Caco-2 (cell line): Measurements from ENCODE around the gene NAALADL2. TPM values are rescaled to one million over a fixed set of nuclear protein-coding genes. Genes with fewer than 3 reads are reported as not detected.

Experiments
- BruUV-seq: library from RNA; stranded (reverse); fragments of 400-500 nt; replicated peaks from 2 replicates; lab custom pipeline; 2021; lab: Mats Ljungman, UMichigan
- CTCF ChIA-PET: fragments of 300-600 bp; sonication (Branson Sonifier 250); formaldehyde crosslinking; loops from one replicate; lab custom pipeline; 2022; ENCODE audit warnings: antibody characterized with exemption; lab: Charles Lee
- POLR2A ChIA-PET: fragments of 300-600 bp; sonication (Branson Sonifier 250); formaldehyde crosslinking; loops from one replicate; lab custom pipeline; 2022; ENCODE audit warnings: antibody characterized with exemption; lab: Charles Lee
- DNase-seq, 2 experiments: peaks; one replicate each; pipeline versions ENCODE4 v3.0.0 to v3.0.0-alpha.2; 2020 to 2022
- H3K27me3 ChIP-seq: replicated peaks from 2 replicates; pipeline ENCODE4 v1.6.0; 2011; ENCODE audit warnings: low read length; ENCODE audit not compliant: control insufficient read depth, insufficient read depth
- H3K36me3 ChIP-seq: 2 replicates; pipeline ENCODE4 v1.5.1; 2011; ENCODE audit warnings: low read length; ENCODE audit not compliant: control insufficient read depth, insufficient read depth
- H3K4me1 ChIP-seq: fragments of 250-450 bp; sonication (Bioruptor Pico); 2 replicates; pipeline ENCODE4 v1.5.1; 2020; ENCODE audit warnings: mild to moderate bottlenecking
- H3K4me3 ChIP-seq: 2 replicates; pipeline ENCODE4 v1.5.1; 2011; ENCODE audit warnings: low read depth, mild to moderate bottlenecking, control low read depth, low read length
- H3K9me3 ChIP-seq: fragments of 250-450 bp; sonication (Bioruptor Pico); 2 replicates; pipeline ENCODE4 v1.5.1; 2020; ENCODE audit warnings: mild to moderate bottlenecking, moderate library complexity
- H3K27ac Mint-ChIP-seq: one replicate; pipeline ENCODE4 v1.8.0; 2022; ENCODE audit warnings: mixed read lengths; ENCODE audit not compliant: unreplicated experiment
- H3K27me3 Mint-ChIP-seq: one replicate; pipeline ENCODE4 v1.8.0; 2022; ENCODE audit warnings: mixed read lengths; ENCODE audit not compliant: insufficient read depth, unreplicated experiment
- H3K36me3 Mint-ChIP-seq: one replicate; pipeline ENCODE4 v1.8.0; 2022; ENCODE audit warnings: mild to moderate bottlenecking, mixed read lengths; ENCODE audit not compliant: insufficient read depth, unreplicated experiment
- H3K4me1 Mint-ChIP-seq: one replicate; pipeline ENCODE4 v1.8.0; 2022; ENCODE audit warnings: low read depth, mixed read lengths; ENCODE audit not compliant: unreplicated experiment
- H3K4me3 Mint-ChIP-seq: one replicate; pipeline ENCODE4 v1.8.0; 2022; ENCODE audit warnings: mild to moderate bottlenecking, moderate library complexity, mixed read lengths; ENCODE audit not compliant: unreplicated experiment
- H3K9me3 Mint-ChIP-seq: one replicate; pipeline ENCODE4 v1.8.0; 2022; ENCODE audit warnings: mixed read lengths; ENCODE audit not compliant: unreplicated experiment
- intact Hi-C: fragments of 100-400 bp; cut with micrococcal nuclease; formaldehyde crosslinking; loops from one replicate; pipeline ENCODE4 v1.10.0; 2022; ENCODE audit not compliant: unreplicated experiment
- total RNA-seq: library from RNA; stranded (reverse); gene quantifications from 2 replicates; pipeline ENCODE4 v1.2.3, GENCODE V29; 2022
- TF ChIP-seq, protein P1 (sequence below), 2 experiments: fragments of 200-600 bp in 1 of 2; IDR thresholded peaks; 1 replicate in 1 of 2; 2 replicates in 1 of 2; pipeline versions ENCODE4 v1.5.1 to v1.8.0; 2011 to 2022; ENCODE audit warnings: antibody characterized with exemption in 1 of 2, control low read depth in 1 of 2, inconsistent platforms in 1 of 2, low read depth in 1 of 2, low read length in 1 of 2, mild to moderate bottlenecking in 1 of 2, moderate library complexity in 1 of 2; ENCODE audit not compliant: insufficient read depth in 1 of 2, severe bottlenecking in 1 of 2, unreplicated experiment in 1 of 2

Gene NAALADL2
- total RNA-seq, 1 experiment from 2014 or later, result 4.4 TPM

DNA sequence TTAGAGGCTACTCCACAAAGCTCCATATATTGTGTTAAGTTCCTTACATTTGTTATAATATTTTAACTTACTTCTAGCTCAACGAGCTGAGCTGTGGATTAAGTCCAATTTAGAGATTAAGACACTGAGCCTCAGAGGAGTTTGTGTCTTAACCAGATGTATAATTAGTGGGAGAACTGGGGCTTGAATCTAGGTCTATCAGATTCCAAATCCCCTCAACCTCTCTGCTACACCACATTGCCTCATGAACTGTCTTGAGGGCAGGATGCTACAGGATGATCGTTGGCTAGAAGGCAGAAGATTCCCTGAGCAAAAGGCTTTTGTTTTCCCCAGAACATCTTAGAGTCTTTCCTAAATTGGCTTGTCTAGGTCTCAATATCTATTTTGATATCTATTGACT is 890.8 kb downstream of the NAALADL2 start:
- H3K9me3 ChIP-seq, result no peaks in the 10 kb centered on the region
- intact Hi-C loops, result no loop called here
- H3K4me1 Mint-ChIP-seq, result no peaks in the 10 kb centered on the region
- CTCF ChIA-PET, result no interaction called here
- no peak overlapping the region for H3K4me3 Mint-ChIP-seq
- no peak overlapping the region for H3K4me3 ChIP-seq
- no peaks in the 10 kb centered on the region for H3K4me1 ChIP-seq
- H3K27ac Mint-ChIP-seq, result no peak overlapping the region
- no TSS peak for BruUV-seq
- no peaks in the 10 kb centered on the region for H3K36me3 Mint-ChIP-seq
- DNase-seq, result no peak
- H3K36me3 ChIP-seq, result no peaks in the 10 kb centered on the region
- TF ChIP-seq, protein P1, sequence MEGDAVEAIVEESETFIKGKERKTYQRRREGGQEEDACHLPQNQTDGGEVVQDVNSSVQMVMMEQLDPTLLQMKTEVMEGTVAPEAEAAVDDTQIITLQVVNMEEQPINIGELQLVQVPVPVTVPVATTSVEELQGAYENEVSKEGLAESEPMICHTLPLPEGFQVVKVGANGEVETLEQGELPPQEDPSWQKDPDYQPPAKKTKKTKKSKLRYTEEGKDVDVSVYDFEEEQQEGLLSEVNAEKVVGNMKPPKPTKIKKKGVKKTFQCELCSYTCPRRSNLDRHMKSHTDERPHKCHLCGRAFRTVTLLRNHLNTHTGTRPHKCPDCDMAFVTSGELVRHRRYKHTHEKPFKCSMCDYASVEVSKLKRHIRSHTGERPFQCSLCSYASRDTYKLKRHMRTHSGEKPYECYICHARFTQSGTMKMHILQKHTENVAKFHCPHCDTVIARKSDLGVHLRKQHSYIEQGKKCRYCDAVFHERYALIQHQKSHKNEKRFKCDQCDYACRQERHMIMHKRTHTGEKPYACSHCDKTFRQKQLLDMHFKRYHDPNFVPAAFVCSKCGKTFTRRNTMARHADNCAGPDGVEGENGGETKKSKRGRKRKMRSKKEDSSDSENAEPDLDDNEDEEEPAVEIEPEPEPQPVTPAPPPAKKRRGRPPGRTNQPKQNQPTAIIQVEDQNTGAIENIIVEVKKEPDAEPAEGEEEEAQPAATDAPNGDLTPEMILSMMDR (IDR thresholded peaks at IDR 0.05; ENCODE audit: insufficient read depth in 1 of 2, low read depth in 1 of 2, low read length in 1 of 2, severe bottlenecking in 1 of 2, unreplicated experiment in 1 of 2), result no peak
- no peaks in the 10 kb centered on the region for H3K9me3 Mint-ChIP-seq
- POLR2A ChIA-PET, result no interaction called here
- no peaks in the 10 kb centered on the region for H3K27me3 Mint-ChIP-seq
- no peaks in the 10 kb centered on the region for H3K27me3 ChIP-seq

DNA sequence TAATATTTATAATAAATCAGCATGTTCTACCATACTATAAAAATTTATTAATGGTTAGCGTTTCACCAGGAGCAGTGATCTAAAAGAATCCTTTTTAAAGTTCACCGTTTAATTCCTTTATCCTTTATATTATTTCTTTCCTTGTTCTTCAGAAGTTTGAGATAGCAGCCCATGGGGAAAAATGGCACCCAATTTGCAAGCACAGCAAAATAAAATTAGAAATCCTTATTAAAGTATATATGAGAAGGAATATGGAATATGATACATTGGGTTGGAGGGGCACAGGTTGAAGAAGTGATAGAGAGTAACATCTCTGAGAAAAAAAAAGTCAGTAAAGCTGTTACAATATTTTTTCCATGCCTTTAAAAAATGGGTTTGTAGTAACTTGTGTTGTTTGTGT is 892.0 kb downstream of the NAALADL2 start:
- H3K27me3 ChIP-seq, result no peaks in the 10 kb centered on the region
- H3K27ac Mint-ChIP-seq, result no peak overlapping the region
- TF ChIP-seq, protein P1 (IDR thresholded peaks at IDR 0.05; ENCODE audit: insufficient read depth in 1 of 2, low read depth in 1 of 2, low read length in 1 of 2, severe bottlenecking in 1 of 2, unreplicated experiment in 1 of 2), result no peak
- POLR2A ChIA-PET, result no interaction called here
- no peaks in the 10 kb centered on the region for H3K4me1 Mint-ChIP-seq
- no peak for DNase-seq
- H3K36me3 Mint-ChIP-seq, result no peaks in the 10 kb centered on the region
- CTCF ChIA-PET, result no interaction called here
- no peaks in the 10 kb centered on the region for H3K36me3 ChIP-seq
- intact Hi-C loops, result no loop called here
- H3K27me3 Mint-ChIP-seq, result no peaks in the 10 kb centered on the region
- no peaks in the 10 kb centered on the region for H3K4me1 ChIP-seq
- H3K9me3 Mint-ChIP-seq, result no peaks in the 10 kb centered on the region
- H3K4me3 Mint-ChIP-seq, result no peak overlapping the region
- no peaks in the 10 kb centered on the region for H3K9me3 ChIP-seq
- no TSS peak for BruUV-seq
- no peak overlapping the region for H3K4me3 ChIP-seq

DNA sequence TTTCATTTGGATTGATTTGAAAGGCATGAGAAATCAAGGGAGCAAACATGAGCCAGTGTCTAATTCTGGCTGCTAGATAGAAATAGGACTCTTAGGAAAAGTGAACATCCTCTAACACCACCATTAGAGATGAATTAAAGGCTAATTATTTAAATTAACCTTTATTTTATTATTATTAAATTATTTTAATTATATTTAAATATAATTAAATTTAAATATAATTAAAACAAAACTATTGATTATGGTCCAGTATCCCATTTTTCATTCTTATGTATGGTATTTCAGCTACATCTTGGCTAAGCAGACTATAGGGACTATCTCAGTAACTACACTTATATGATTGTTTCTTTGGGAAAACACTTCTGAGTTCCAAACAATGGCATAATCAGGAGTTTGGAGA is 904.8 kb downstream of the NAALADL2 start:
- no peak overlapping the region for H3K4me3 ChIP-seq
- Mint-ChIP-seq H3K27me3 (no peaks in the 10 kb centered on the region), H3K4me1 (no peaks in the 10 kb centered on the region), H3K27ac (no peak overlapping the region), H3K9me3 (no peaks in the 10 kb centered on the region), H3K36me3 (no peaks in the 10 kb centered on the region), H3K4me3 (no peak overlapping the region)
- ChIA-PET CTCF (no interaction called here), POLR2A (no interaction called here)
- DNase-seq, result no peak
- no TSS peak for BruUV-seq
- H3K36me3 ChIP-seq, result no peaks in the 10 kb centered on the region
- TF ChIP-seq, protein P1 (IDR thresholded peaks at IDR 0.05; ENCODE audit: insufficient read depth in 1 of 2, low read depth in 1 of 2, low read length in 1 of 2, severe bottlenecking in 1 of 2, unreplicated experiment in 1 of 2), result no peak
- H3K9me3 ChIP-seq, result no peaks in the 10 kb centered on the region
- no peaks in the 10 kb centered on the region for H3K4me1 ChIP-seq
- H3K27me3 ChIP-seq, result no peaks in the 10 kb centered on the region
- intact Hi-C loops, result no loop called here
